ENCODE measurements around the gene ZNF697.
"Not testable (repeated sequence)": the region's sequence is repeated elsewhere in the genome, so short reads cannot be mapped to it uniquely, and the experiment has no call there.

The ZNF697 gene

DNA sequence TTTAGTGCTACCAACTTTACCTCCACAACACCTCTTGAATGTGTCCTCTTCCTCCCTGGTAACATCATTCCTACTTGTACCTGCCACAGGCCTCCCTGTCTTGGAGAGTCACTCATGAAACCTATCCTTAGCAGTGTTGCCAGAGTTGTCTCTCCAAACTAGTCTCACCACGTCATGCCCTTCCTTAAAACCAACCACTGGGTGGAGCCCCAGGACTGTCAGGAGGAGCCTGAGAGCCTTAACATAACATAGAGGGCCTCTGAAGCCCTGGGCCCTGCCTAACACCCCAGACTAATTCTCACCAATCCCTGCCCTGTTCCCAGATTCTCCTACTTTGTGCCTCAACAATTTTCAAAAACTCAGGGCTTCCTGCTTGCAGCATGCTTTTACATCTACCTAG, 65.3 kb downstream of the ZNF697 start:
- no peak for DNase-seq (ENCODE audit: low spot score)
- TF ChIP-seq, protein P1, sequence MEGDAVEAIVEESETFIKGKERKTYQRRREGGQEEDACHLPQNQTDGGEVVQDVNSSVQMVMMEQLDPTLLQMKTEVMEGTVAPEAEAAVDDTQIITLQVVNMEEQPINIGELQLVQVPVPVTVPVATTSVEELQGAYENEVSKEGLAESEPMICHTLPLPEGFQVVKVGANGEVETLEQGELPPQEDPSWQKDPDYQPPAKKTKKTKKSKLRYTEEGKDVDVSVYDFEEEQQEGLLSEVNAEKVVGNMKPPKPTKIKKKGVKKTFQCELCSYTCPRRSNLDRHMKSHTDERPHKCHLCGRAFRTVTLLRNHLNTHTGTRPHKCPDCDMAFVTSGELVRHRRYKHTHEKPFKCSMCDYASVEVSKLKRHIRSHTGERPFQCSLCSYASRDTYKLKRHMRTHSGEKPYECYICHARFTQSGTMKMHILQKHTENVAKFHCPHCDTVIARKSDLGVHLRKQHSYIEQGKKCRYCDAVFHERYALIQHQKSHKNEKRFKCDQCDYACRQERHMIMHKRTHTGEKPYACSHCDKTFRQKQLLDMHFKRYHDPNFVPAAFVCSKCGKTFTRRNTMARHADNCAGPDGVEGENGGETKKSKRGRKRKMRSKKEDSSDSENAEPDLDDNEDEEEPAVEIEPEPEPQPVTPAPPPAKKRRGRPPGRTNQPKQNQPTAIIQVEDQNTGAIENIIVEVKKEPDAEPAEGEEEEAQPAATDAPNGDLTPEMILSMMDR (IDR thresholded peaks at IDR 0.05) = no peak
- no peak overlapping the region for H3K4me3 ChIP-seq
- H3K27ac ChIP-seq = no peak overlapping the region

- not testable (repeated sequence) for DNase-seq (ENCODE audit: low spot score); H3K4me3 ChIP-seq; H3K27ac ChIP-seq
Measured at GRCh38 chr1:119581076-119581475, 67.0 kb downstream of the ZNF697 start.

GRCh38 chr1:119573886-119574285, 74.2 kb downstream of the ZNF697 start:
- Histone ChIP-seq H3K27ac (no peak overlapping the region), H3K4me3 (no peak overlapping the region)
- DNase-seq (ENCODE audit: low spot score) = no peak
- TF ChIP-seq, protein P1 (IDR thresholded peaks at IDR 0.05) = no peak

DNA sequence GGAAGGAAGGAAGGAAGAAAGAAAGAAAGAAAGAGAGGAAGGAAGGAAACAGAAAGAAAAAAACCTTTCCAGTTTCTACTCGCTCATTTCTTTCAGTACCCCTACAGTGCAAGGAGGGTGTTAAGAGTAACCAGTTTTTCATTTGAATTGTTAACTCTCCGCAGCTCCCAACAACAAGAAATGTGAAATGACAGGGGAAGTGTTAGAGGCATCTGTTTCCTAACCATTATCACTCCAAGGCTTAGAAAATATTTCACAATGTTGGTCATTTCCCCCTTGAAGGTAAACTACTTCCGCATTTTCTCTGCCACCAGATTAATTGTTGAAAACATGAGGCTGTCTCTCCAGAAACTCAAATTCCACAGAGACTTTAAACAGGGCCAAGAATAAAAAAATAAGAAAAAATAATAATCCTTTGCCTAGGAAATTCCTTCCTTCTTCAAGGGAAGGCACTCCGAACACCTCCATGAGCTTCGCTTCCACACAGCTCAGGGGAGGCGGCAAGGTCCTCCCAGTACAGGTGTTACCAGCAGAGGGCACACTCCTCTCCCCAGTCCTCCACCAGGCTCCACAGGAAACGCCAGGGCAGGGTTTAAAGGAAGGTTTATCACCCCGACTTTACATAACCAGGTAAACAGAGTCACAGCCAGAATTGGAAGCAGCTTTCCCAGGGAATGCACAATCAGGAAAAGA, 78.0 kb downstream of the ZNF697 start:
- H3K4me3 ChIP-seq; DNase-seq (ENCODE audit: low spot score); H3K27ac ChIP-seq: not testable (repeated sequence)

Data from coronary artery (tissue), 2 donors.